IPS-20b (cell line): ENCODE data around the gene FOXN3.

Experiments used
- H3K27ac ChIP-seq: one replicate; pipeline ENCODE4 v1.5.1; 2013; ENCODE audit warnings: low read length
- H3K27me3 ChIP-seq: 2 replicates; pipeline ENCODE4 v1.6.1; 2013; ENCODE audit warnings: mild to moderate bottlenecking, low read length, inconsistent platforms; ENCODE audit not compliant: insufficient read depth
- H3K36me3 ChIP-seq: 2 replicates; pipeline ENCODE4 v1.6.1; 2013; ENCODE audit warnings: low read depth, mild to moderate bottlenecking, inconsistent platforms, low read length, moderate library complexity; ENCODE audit not compliant: insufficient read depth
- H3K4me1 ChIP-seq: 2 replicates; pipeline ENCODE4 v1.6.1; 2013; ENCODE audit warnings: mild to moderate bottlenecking, control low read depth, inconsistent platforms, low read length, moderate library complexity; ENCODE audit not compliant: insufficient read depth
- H3K4me3 ChIP-seq: 2 replicates; pipeline ENCODE4 v1.5.1; 2013; ENCODE audit warnings: mild to moderate bottlenecking, low read length, inconsistent platforms
- H3K9ac ChIP-seq: 2 replicates; pipeline ENCODE4 v1.6.1; 2013; ENCODE audit warnings: low read depth, mild to moderate bottlenecking, inconsistent platforms, low read length, moderate library complexity
- H3K9me3 ChIP-seq: 2 replicates; pipeline ENCODE4 v1.6.1; 2013; ENCODE audit warnings: mild to moderate bottlenecking, low read depth, low read length, inconsistent platforms; ENCODE audit not compliant: insufficient read depth

FOXN3 gene

GRCh38 chr14:89233184-89233583 lies 183.8 kb downstream of the FOXN3 start:
- no peaks in the 10 kb centered on the region for H3K9me3 ChIP-seq
- H3K9ac ChIP-seq: no peak overlapping the region
- no peak overlapping the region for H3K27ac ChIP-seq
- H3K27me3 ChIP-seq: no peaks in the 10 kb centered on the region
- H3K4me1 ChIP-seq: peaks cover 4% of the 10 kb centered on the region; the same call in 1 of the 2 replicates
- H3K4me3 ChIP-seq: no peak overlapping the region
- H3K36me3 ChIP-seq: no peaks in the 10 kb centered on the region

- Histone ChIP-seq H3K4me3 (no peak overlapping the region), H3K4me1 (peaks cover 4% of the 10 kb centered on the region; the same call in 1 of the 2 replicates), H3K9ac (no peak overlapping the region), H3K36me3 (no peaks in the 10 kb centered on the region), H3K9me3 (no peaks in the 10 kb centered on the region), H3K27me3 (no peaks in the 10 kb centered on the region), H3K27ac (no peak overlapping the region)
These were observed 184.6 kb downstream of the FOXN3 start for GRCh38 chr14:89232265-89233070.

GRCh38 chr14:89231426-89232113 lies 185.5 kb downstream of the FOXN3 start:
- H3K9me3 ChIP-seq: no peaks in the 10 kb centered on the region
- no peak overlapping the region for H3K9ac ChIP-seq
- H3K36me3 ChIP-seq: no peaks in the 10 kb centered on the region
- no peak overlapping the region for H3K4me3 ChIP-seq
- peaks cover 4% of the 10 kb centered on the region; the same call in 1 of the 2 replicates for H3K4me1 ChIP-seq
- no peaks in the 10 kb centered on the region for H3K27me3 ChIP-seq
- H3K27ac ChIP-seq: no peak overlapping the region

- no peak overlapping the region for H3K4me3 ChIP-seq
- H3K27me3 ChIP-seq: no peaks in the 10 kb centered on the region
- no peaks in the 10 kb centered on the region for H3K9me3 ChIP-seq
- H3K27ac ChIP-seq: no peak overlapping the region
- H3K9ac ChIP-seq: no peak overlapping the region
- H3K4me1 ChIP-seq: peaks cover 4% of the 10 kb centered on the region; the same call in 1 of the 2 replicates
- H3K36me3 ChIP-seq: no peaks in the 10 kb centered on the region
These were observed 188.0 kb downstream of the FOXN3 start for GRCh38 chr14:89228921-89229639.

GRCh38 chr14:89227496-89227836 lies 189.6 kb downstream of the FOXN3 start:
- Histone ChIP-seq H3K4me3 (no peak overlapping the region), H3K9ac (no peak overlapping the region), H3K27me3 (no peaks in the 10 kb centered on the region), H3K9me3 (no peaks in the 10 kb centered on the region), H3K27ac (no peak overlapping the region), H3K36me3 (no peaks in the 10 kb centered on the region), H3K4me1 (peaks cover 4% of the 10 kb centered on the region; the same call in 1 of the 2 replicates)

- H3K36me3 ChIP-seq: no peaks in the 10 kb centered on the region
- no peaks in the 10 kb centered on the region for H3K27me3 ChIP-seq
- H3K27ac ChIP-seq: no peak overlapping the region
- no peaks in the 10 kb centered on the region for H3K9me3 ChIP-seq
- H3K4me1 ChIP-seq: peaks cover 4% of the 10 kb centered on the region; the same call in 1 of the 2 replicates
- H3K9ac ChIP-seq: no peak overlapping the region
- no peak overlapping the region for H3K4me3 ChIP-seq
These were observed 190.1 kb downstream of the FOXN3 start for GRCh38 chr14:89226801-89227495.

- no peak overlapping the region for H3K4me3 ChIP-seq
- no peaks in the 10 kb centered on the region for H3K9me3 ChIP-seq
- H3K9ac ChIP-seq: no peak overlapping the region
- no peaks in the 10 kb centered on the region for H3K27me3 ChIP-seq
- H3K36me3 ChIP-seq: no peaks in the 10 kb centered on the region
- no peak overlapping the region for H3K27ac ChIP-seq
- H3K4me1 ChIP-seq: peaks cover 4% of the 10 kb centered on the region; the same call in 1 of the 2 replicates
These were observed 191.4 kb downstream of the FOXN3 start for GRCh38 chr14:89225607-89226006.

GRCh38 chr14:89221109-89221810 lies 195.8 kb downstream of the FOXN3 start:
- Histone ChIP-seq H3K27ac (no peak overlapping the region), H3K9ac (no peak overlapping the region), H3K9me3 (no peaks in the 10 kb centered on the region), H3K4me1 (no peaks in the 10 kb centered on the region), H3K27me3 (no peaks in the 10 kb centered on the region), H3K36me3 (peaks cover 10% of the 10 kb centered on the region; the same call in 1 of the 2 replicates), H3K4me3 (no peak overlapping the region)

- Histone ChIP-seq H3K9me3 (no peaks in the 10 kb centered on the region), H3K9ac (no peak overlapping the region), H3K27me3 (no peaks in the 10 kb centered on the region), H3K27ac (no peak overlapping the region), H3K4me1 (no peaks in the 10 kb centered on the region), H3K36me3 (peaks cover 15% of the 10 kb centered on the region; the same call in 1 of the 2 replicates), H3K4me3 (no peak overlapping the region)
These were observed 198.0 kb downstream of the FOXN3 start for GRCh38 chr14:89219051-89219450.

- H3K4me1 ChIP-seq: no peaks in the 10 kb centered on the region
- no peaks in the 10 kb centered on the region for H3K27me3 ChIP-seq
- H3K27ac ChIP-seq: no peak overlapping the region
- peaks cover 15% of the 10 kb centered on the region for H3K36me3 ChIP-seq
- no peak overlapping the region for H3K4me3 ChIP-seq
- no peaks in the 10 kb centered on the region for H3K9me3 ChIP-seq
- H3K9ac ChIP-seq: no peak overlapping the region
These were observed 199.1 kb downstream of the FOXN3 start for GRCh38 chr14:89217891-89218290.

GRCh38 chr14:89215531-89215930 lies 201.5 kb downstream of the FOXN3 start:
- H3K9me3 ChIP-seq: no peaks in the 10 kb centered on the region
- no peaks in the 10 kb centered on the region for H3K4me1 ChIP-seq
- no peaks in the 10 kb centered on the region for H3K27me3 ChIP-seq
- H3K9ac ChIP-seq: no peak overlapping the region
- no peak overlapping the region for H3K4me3 ChIP-seq
- no peak overlapping the region for H3K27ac ChIP-seq
- peaks cover 15% of the 10 kb centered on the region for H3K36me3 ChIP-seq
